OCI-M2 (cell line): ENCODE measurements around the gene TSSC4.

ENCODE experiments used
- DNase-seq: peaks from one replicate; lab custom pipeline; 2025; ENCODE audit not compliant: unreplicated experiment; lab: John Stamatoyannopoulos, UW

TSSC4 gene

DNA sequence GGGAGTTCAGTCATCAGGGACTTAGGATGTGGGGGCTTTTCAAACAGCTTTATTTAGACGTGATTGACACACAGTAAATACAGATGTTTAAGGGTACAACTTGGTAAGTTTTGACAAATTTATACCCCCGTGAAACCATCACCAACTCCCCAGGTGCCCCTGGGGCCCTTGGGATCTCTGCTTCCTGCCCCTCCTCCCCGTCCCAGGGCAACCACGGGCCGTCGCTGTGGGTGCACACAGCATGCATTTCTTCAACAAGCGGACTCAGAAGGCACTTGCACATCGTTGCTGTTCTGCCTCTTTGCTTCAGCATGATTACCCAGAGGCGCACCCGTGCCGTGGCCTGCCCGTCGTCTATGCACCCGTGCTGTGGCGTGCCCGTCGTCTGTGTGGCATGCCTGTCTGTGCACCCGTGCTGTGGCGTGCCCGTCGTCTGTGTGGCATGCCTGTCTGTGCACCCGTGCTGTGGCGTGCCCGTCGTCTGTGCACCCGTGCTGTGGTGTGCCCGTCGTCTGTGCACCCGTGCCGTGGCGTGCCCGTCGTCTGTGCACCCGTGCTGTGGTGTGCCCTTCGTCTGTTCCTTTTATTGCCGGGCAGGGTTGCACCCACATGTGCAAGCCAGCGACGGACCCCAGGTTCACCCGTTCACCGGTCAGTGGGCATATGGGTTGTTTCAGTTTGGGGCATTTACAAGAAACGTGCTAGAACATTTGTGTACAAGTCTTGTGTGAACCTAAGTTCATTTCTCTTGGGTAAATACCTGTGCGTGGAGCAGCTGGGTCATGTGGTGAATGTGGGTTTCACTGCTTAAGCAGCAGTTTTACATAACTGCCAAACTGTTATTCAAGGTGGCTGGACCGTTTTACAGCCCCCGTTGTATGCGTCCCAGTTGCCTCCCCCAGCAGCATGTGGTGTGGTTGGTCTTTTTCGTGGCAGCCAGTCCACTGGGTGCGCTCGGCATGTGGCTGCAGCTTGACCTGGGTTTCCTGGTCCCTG, 15.1 kb upstream of the TSSC4 start:
- DNase-seq: no peak

DNA sequence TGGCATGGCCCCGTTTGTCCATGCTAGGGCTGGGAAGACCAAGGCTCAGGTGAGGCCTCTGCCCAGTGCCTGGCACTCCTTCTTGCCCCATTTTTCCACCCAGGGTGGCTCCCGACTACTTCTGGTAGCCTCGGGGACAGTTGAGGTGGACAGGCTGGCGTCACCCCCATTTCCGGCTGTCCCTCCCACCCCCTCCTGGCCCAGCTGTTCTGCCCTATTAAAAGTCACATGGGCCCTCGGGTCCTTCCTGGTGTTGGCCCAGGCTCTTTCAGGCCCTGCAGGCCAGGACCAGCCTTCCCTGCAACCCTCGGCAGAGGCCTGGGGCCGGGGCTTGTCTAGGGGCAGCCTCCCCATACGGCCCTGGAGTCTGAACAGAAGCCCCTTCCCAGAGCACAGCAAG, 14.0 kb upstream of the TSSC4 start:
- no peak for DNase-seq

DNA sequence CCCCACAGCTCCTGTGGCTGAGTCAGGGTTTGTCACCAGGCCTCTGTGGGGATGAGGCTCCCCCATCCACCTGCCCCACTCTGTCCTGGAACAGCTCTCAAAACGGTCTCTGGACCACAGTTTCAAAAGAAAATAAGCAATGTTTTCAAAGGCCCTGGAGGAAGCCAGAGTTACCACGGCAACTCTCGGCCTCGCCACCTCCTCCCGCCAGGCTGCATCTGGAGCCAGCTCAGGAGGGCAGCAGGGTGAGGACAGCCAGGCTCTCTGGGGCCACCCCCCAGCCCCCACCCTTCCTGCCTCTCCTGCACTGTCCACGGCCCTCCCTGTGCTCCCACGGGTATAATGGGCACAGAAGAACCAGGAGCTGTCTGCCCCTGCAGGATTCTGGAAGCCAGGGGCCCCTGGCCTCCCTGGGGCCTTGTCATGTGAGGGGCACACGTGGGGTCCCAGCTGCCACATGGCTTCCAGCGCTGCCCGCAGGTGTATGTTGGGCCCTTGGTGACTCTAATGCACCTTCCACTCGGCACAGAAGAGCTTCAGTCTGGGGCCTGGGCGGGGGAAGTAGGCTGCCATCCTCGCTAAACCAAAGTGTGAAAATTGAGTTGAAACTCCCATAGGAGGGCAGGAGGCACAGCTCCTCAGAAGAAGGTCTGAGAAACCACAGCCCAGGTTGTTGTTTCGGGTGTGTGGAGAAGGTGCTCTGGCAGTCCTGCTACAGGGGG, 13.1 kb upstream of the TSSC4 start:
- no peak for DNase-seq

DNA sequence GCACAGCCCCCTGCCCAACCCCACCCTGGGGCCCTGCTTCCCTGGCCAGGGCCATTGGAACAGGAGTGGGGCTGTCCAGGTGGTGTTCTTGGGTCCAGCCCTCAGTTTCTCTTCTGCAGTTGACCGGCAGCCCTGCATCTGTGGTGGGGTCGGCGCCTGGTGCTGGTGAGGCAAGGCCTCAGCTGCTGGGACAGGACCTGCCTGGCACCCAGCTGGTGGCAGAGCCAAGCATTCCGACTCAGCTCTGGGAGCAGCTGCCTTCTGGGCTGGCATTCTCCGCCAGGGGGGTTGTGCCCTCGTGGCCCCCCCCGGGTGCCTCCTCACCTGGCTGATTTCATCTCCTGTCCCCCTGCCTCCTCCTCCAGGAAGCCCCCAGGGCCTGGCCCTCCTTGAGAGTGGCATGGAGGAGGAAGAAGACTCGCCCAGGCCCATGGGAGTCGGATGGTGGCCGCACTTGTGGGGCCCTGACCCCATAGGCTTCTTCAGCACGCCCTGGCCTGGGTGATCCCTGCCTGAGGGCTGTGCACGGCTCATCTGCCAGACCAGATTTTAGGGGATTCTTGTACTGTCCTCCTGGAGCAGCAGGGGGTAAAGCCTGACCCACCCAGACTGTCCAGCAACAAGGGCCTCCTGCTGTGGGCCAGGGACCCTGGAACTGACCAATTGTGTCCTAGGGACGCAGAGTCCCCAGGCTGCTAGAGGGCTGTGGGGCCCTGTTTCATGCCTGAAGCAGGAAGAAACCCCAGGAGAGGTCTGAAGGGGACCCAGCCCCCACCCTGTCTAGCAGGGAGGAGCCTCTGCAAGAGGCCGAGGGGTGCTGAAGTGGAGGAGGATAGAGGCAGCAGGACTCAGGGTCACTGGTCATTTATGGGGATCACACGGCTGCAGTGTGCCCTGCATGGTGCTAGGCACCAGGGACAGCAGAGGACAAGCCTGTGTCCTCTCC, 11.8 kb upstream of the TSSC4 start:
- DNase-seq: no peak

DNA sequence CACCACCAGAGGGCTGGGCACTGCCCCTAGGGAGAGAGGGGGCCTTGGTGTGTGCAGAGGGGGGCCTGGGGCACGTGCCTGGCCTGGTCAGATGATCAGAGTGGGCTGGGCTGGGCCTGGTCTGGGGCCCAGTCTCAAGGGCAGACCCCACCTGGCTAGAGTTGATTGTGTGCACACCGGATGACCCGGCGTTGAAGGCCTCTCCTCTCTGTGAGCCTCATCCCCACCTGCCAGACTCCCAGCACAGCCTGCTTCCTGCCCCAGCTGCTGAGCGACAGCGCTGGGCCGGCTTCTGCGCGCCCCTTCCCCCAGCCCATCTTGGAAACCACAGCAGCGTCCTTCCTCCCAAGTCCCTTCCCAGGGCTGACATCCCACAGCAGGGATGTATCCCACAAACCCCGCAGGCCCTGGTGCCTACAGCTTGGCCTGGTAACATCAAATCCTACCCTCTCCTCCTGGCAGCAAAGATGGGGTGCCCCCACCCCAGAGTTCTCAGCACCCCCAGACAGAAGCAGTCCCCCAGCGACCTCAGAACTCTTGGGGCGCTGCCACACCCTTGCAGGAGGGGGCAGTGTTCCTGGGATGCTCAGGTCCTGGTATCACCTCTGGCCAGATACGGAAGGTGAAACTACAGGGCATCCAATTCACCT, 11.0 kb upstream of the TSSC4 start:
- DNase-seq: no peak

DNA sequence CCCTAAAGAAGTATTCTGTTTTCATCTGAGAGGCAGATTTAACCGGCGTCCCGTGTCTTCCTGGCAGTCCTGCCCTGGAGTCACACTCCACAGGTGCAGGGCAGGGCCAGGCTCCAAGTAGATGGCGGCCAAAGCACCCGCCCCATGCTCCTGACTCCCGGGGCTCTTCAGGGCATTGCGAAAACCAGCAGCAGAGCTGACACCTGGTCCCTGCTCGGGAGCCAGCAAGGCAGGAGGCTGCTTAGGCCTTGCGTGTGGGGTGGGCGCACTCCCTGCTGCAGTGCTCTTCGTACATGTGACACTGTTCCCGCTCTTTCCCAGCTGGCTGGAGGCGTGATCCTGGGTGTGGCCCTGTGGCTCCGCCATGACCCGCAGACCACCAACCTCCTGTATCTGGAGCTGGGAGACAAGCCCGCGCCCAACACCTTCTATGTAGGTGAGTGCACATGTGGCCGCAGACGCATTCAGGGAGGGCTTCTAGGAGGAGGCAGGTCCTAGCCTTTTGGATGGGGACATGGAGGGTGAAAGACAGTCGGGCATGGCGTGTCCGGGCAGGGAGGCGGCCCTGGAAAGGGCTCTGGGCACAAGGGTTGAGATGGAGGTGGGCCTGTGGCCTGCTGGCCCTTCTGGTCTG, 10.3 kb upstream of the TSSC4 start:
- no peak for DNase-seq

DNA sequence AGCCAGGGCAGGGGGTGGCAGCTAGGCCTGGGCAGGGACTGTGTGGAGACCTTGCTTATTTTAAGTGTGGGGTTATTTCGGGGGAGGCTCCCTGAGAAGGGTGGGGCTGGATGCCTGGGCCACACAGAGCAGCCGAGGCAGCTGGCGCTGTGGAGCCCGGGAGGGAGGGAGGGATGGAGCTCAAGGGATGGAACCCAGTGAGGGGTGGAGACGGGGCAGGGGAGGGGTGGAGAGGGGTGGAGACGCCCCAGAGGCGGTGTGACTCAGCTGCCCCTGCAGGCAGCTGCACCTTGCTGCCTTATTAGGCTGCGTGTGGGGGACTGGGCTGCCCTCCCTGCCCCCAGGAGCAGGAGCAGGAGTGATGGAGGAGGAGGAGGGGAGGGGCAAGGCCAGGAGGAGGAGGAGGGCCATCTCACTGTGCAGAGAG, 9.8 kb upstream of the TSSC4 start:
- DNase-seq: no peak

DNA sequence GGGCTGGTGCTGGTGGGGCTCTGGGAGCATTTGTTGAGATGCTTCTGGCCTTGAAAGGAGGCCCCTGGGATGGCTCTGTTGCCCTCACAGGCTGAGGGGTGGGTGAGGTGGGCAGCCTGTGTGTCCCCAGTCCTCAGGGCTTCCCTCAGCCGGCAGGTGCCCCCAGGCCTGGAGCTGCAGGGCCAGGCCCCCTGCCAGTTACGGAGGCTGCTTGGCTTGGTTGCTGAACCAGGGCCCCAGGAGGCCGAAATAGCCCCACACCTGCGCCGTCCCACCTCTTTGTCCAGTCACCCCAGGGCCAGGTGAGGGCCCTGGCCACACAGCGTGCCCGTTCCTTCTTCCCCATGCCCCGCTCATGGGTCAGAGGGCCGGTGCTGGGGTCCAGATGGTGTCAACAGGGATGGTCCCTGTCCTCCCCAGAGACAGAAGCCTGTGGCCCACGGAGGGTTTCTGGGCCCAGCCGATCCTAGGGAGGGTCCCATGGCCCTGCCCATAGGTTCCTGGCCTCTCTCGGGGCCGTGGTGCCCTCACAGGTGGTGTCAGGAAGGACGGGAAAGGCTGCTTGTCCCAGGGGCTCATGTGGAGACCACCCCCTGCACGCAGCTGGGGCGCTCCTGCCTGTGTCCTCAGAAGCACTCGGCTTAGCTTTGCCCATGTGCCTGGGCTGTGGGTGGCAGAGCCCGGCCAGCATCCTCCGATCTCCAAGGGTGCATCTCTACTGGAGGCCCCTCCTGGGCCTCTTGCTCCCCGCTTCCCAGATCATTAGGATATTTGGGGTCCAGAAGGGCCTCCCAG, 9.2 kb upstream of the TSSC4 start:
- no peak for DNase-seq

DNA sequence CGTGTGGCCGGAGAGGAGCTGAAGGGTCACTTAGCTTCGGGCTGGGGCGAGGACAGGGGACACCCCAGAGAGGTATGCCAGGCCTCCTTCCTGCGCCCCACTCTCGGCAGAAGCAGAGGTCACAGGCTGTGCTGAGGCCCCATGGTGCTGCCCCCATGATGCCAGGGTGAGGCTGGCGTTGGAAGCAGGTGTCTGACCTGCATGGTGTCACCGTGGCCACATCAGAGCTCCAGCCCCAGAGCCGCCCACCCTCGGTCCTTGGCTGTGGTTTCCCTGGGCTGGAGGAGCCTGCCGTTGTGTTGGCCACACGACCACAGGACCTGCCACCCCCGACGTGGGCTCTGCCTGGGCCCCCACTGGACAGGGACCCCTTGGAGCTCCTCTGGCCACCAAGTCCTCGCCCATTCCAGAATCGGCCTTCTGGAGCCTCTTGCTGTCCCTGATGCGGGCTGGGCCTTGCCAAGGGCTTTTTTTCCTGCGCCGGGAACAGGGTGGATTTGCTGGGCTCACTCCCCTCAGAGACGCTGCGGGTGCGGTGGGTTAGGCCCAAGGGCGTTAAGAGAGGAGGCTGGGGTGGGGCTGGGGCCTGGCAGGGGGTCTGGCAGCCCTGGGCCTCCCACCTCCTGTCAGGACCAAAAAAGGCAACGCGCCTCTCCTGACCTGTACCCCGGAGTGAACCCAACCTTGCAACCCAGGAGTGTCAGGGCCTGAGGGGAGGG, 8.2 kb upstream of the TSSC4 start:
- DNase-seq: no peak

DNA sequence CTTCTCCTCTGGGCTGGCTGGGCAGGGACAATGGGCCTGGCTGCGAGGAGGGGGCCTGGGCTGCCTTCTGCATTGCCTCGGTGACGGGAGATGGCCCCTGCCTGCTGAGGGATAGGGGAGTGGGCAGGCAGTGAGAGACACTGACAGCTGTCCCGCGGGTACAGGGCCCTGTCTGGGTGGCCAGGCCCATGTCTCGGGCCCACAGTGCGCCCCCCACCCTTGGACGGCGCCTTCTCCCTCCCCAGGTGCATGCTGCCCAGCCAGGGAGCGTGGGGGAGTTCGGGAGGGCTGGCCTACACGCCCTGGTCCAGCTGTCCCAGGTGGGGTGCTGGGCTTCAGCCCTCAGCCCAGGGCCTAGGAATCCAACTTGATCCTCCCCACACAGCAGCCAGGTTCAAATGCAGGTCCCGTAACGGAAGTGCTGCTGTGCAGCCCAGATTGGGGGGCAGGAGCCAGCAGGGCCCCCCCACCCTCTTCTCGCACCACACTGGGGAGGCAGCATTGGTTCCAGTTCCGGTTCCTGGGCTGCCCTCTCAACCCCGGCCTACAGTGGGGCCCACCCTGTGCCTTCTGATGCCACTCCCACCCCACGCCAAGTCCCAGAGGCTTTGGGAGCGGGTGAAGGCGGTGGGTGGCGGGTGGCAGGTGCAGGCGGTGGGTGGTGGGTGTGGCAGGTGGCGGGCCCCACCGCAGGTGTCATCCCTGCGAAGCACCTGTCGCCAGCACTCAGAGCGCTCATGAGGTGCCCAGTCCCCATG, 7.3 kb upstream of the TSSC4 start:
- no peak for DNase-seq

DNA sequence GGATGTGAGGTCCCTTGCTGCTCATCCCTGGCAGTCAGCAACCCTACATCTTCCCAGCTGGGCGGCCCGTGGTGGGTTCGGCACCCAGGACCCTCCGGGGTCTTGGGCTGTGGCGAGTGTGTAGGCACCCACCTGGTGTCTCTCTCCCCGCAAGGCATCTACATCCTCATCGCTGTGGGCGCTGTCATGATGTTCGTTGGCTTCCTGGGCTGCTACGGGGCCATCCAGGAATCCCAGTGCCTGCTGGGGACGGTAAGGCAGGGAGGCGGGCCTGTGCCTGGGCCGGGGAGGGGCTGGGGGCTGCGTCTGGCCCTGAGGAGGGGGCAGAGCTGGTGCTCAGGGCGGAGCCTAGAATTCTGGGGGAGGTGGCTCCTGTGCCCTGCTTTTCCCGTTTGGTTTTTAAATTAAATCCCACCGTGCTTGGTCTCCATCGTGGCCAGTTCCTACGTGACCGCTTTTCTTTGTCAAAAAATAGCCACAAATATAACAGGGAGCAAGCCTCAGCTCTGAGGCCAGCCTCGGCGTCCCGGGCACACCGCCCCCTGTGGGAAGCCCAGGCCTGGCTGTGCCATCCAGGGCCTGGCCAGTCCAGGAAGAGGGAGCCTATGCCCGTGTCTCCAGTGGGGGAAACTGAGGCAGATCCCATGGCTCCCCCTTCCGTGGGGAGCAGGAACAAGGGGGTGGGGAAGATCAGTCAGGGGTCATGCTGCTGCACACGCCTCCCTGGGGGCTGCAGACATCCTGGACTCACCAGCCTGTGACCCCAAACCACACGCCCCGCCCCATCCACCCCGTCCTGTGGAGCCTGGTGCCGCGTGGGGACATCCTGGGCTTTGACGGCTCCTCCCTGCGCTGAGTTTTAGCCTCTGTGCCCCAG, 6.4 kb upstream of the TSSC4 start:
- no peak for DNase-seq

DNA sequence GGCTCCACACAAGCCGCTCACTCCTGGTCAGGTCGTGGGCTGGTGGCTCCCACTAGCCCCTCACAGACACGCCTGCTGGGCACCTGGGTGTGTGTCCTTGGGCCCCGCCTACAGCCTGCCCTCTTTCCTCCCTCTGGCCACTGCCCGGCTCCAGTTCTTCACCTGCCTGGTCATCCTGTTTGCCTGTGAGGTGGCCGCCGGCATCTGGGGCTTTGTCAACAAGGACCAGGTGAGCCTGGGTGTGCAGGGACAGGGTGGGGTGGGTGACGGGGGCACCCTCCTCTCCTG, 5.8 kb upstream of the TSSC4 start:
- DNase-seq: no peak

DNA sequence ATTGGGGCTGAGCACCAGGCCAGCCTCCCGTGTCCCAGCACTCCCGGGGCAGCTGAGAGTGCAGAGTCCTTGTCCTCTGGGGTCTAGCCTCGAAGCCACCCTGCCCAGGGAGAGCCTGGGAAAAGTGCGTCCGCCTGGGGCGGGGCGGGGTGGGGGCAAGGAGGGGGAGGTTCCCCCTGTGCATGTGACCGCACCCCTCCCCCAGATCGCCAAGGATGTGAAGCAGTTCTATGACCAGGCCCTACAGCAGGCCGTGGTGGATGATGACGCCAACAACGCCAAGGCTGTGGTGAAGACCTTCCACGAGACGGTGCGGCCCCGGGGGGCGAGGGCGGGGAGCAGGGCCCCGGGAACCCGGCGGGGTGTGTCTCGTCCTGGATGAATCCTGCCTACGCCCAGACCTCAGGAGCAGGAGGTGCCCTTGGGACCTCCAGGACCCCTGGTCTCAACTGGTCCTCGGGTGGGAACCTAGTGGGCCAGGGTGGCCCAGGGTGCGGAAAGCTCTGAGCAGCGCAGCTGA, 5.3 kb upstream of the TSSC4 start:
- DNase-seq: no peak

DNA sequence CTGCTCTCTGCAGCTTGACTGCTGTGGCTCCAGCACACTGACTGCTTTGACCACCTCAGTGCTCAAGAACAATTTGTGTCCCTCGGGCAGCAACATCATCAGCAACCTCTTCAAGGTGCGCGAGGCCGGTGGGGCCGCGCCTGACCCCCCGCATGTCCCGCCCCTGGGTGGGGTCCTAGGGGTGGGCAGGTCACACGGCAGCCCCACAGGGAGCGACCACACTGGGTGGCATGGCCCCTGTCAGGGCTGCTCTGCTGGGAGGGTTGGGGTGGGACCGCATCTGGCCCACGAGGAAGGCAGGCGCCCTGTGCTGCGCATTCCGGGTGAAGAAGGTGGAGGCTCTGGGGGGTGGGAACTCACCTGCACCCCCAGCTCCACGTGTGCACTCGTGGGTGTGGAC, 4.7 kb upstream of the TSSC4 start:
- DNase-seq: no peak

DNA sequence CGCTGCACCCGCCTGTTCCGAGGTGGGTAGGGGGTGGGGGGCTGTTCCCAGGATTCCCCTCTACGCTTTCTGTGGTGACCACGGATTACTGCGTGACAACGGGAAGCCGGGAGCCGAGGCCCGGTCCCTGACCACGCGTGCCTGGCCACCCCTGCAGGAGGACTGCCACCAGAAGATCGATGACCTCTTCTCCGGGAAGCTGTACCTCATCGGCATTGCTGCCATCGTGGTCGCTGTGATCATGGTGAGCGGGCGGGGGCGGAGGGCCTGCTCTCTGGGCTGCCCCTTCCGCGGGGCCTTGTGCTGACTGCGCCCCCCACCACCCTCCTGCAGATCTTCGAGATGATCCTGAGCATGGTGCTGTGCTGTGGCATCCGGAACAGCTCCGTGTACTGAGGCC, 4.1 kb upstream of the TSSC4 start:
- DNase-seq: no peak

DNA sequence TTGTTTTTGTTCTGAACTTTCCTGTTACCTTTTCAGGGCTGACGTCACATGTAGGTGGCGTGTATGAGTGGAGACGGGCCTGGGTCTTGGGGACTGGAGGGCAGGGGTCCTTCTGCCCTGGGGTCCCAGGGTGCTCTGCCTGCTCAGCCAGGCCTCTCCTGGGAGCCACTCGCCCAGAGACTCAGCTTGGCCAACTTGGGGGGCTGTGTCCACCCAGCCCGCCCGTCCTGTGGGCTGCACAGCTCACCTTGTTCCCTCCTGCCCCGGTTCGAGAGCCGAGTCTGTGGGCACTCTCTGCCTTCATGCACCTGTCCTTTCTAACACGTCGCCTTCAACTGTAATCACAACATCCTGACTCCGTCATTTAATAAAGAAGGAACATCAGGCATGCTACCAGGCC, 3.5 kb upstream of the TSSC4 start:
- no peak for DNase-seq
